ENCODE data around the gene SQSTM1. TPM values are rescaled to one million over a fixed set of nuclear protein-coding genes. Genes with fewer than 3 reads are reported as not detected.
A peak's percentile ranks its signal among the peaks of the same experiment; 100 is the strongest.

SQSTM1 gene
- total and polyA plus RNA-seq, 9 of the 15 experiments (the other 6 are each of a cell fraction or from before 2014, with no cell fraction given): 5.6 to 148 (median 64.0) TPM

DNA sequence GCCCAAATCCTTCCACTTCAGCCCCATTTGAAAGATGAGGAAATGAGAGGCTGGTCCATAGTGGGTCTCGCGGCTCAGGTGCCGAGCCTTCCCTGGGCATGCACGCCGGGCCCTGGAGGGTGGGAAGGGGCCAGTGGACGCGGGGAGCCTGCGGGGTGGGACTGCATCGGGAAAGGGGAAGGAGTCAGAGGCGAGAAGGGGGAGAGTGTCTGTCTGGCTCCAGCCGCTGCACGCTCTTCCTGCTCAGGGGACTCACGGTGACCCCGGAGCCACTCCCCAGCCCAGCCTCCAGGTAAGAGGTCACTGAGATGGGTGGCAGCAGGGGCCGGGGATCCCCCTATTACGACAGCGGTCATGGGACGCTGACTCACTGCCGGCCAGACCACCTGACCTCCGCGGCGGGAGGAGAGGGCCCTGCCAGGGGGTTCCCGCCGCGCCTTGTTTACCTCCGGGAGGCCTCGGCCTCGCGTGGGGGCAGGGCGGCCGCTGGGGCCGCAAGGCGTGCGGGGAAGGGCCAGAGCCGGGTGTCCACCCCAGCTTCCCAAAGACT lies 1.9 kb upstream of the SQSTM1 start (continued):
- TF ChIP-seq, protein P1, sequence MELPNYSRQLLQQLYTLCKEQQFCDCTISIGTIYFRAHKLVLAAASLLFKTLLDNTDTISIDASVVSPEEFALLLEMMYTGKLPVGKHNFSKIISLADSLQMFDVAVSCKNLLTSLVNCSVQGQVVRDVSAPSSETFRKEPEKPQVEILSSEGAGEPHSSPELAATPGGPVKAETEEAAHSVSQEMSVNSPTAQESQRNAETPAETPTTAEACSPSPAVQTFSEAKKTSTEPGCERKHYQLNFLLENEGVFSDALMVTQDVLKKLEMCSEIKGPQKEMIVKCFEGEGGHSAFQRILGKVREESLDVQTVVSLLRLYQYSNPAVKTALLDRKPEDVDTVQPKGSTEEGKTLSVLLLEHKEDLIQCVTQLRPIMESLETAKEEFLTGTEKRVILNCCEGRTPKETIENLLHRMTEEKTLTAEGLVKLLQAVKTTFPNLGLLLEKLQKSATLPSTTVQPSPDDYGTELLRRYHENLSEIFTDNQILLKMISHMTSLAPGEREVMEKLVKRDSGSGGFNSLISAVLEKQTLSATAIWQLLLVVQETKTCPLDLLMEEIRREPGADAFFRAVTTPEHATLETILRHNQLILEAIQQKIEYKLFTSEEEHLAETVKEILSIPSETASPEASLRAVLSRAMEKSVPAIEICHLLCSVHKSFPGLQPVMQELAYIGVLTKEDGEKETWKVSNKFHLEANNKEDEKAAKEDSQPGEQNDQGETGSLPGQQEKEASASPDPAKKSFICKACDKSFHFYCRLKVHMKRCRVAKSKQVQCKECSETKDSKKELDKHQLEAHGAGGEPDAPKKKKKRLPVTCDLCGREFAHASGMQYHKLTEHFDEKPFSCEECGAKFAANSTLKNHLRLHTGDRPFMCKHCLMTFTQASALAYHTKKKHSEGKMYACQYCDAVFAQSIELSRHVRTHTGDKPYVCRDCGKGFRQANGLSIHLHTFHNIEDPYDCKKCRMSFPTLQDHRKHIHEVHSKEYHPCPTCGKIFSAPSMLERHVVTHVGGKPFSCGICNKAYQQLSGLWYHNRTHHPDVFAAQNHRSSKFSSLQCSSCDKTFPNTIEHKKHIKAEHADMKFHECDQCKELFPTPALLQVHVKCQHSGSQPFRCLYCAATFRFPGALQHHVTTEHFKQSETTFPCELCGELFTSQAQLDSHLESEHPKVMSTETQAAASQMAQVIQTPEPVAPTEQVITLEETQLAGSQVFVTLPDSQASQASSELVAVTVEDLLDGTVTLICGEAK (IDR thresholded peaks at IDR 0.05): 0 out of 2 replicates have a peak, but pooled peaks have one; percentile 24
- TF ChIP-seq, protein P1 (CRISPR knock-in tag; IDR thresholded peaks at IDR 0.05): no peak
- TF ChIP-seq KAT8 (IDR thresholded peaks at IDR 0.05; ENCODE audit: low read depth): no peak
- TF ChIP-seq SMARCA4 (IDR thresholded peaks at IDR 0.05): peak; percentile 68
- peak; percentile 71 for TF ChIP-seq CBFA2T2 (conservative IDR thresholded peaks at IDR 0.05)
- TF ChIP-seq SP2 (IDR thresholded peaks at IDR 0.05; ENCODE audit: extremely low read depth, low read depth, low read length, poor library complexity, severe bottlenecking): no peak
- peak; percentile 41; the same call in 1 of the 2 replicates for TF ChIP-seq ZNF766 (CRISPR knock-in tag; conservative IDR thresholded peaks at IDR 0.05)
- TF ChIP-seq HEY1 (CRISPR knock-in tag; IDR thresholded peaks at IDR 0.05; ENCODE audit: borderline replicate concordance): no peak
- TF ChIP-seq TOE1 (IDR thresholded peaks at IDR 0.05; ENCODE audit: borderline replicate concordance): peak; percentile 96
- TF ChIP-seq TOE1 (CRISPR knock-in tag; IDR thresholded peaks at IDR 0.05; ENCODE audit: borderline replicate concordance, low read depth): no peak
- TF ChIP-seq, protein P2, sequence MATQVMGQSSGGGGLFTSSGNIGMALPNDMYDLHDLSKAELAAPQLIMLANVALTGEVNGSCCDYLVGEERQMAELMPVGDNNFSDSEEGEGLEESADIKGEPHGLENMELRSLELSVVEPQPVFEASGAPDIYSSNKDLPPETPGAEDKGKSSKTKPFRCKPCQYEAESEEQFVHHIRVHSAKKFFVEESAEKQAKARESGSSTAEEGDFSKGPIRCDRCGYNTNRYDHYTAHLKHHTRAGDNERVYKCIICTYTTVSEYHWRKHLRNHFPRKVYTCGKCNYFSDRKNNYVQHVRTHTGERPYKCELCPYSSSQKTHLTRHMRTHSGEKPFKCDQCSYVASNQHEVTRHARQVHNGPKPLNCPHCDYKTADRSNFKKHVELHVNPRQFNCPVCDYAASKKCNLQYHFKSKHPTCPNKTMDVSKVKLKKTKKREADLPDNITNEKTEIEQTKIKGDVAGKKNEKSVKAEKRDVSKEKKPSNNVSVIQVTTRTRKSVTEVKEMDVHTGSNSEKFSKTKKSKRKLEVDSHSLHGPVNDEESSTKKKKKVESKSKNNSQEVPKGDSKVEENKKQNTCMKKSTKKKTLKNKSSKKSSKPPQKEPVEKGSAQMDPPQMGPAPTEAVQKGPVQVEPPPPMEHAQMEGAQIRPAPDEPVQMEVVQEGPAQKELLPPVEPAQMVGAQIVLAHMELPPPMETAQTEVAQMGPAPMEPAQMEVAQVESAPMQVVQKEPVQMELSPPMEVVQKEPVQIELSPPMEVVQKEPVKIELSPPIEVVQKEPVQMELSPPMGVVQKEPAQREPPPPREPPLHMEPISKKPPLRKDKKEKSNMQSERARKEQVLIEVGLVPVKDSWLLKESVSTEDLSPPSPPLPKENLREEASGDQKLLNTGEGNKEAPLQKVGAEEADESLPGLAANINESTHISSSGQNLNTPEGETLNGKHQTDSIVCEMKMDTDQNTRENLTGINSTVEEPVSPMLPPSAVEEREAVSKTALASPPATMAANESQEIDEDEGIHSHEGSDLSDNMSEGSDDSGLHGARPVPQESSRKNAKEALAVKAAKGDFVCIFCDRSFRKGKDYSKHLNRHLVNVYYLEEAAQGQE (IDR thresholded peaks at IDR 0.05; ENCODE audit: borderline replicate concordance): peak; percentile 66
- TF ChIP-seq, protein P2 (CRISPR knock-in tag; IDR thresholded peaks at IDR 0.05; ENCODE audit: low read depth): no peak

Data from K562 (cell line).